ENCODE data around the gene MPL. TPM values are rescaled to one million over a fixed set of nuclear protein-coding genes. Genes with fewer than 3 reads are reported as not detected.

MPL gene
- total and polyA plus RNA-seq, 4 donors, result 0.03 to 1.0 TPM; not detected in 2

- TF ChIP-seq SP1 (IDR thresholded peaks at IDR 0.05), result no peak
Observed at GRCh38 chr1:43312212-43312623, 25.4 kb upstream of the MPL start (continued).

DNA sequence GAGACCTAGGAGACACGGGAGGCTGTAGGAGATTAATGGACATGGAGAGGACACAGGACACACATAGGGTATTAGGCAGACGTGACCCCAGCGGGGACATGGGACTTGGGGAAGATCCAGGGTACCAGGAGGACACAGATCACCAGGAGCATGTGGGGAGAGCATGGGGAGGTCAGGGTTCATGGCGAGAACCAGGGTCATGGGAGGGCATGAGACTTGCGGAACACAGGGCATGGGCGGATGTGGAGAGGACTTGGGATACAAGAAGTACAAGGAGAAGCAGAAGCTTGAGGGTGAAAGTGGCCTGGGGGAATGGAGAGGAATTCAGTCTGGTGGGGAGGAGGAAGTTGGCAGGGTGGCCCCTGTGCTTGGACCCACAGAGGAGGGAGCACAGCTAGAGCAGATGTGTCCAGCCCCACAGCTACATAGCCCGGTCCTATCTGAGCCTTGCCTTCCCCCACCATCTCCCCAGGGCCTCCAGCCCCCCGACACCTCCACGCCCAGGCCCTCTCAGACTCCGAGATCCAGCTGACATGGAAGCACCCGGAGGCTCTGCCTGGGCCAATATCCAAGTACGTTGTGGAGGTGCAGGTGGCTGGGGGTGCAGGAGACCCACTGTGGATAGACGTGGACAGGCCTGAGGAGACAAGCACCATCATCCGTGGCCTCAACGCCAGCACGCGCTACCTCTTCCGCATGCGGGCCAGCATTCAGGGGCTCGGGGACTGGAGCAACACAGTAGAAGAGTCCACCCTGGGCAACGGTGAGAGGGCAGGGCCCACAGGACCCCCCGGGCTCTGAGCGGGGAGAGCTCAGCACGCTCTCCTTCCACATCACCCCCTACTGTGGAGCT is 24.7 kb upstream of the MPL start:
- H3K27ac ChIP-seq (ENCODE audit: low read depth in 1 of 2, low read length in 2 of 2), result peak overlapping the region; percentile 35 to 73
- peak in 1 of 2 donors; percentile 20 for TF ChIP-seq GABPA (IDR thresholded peaks at IDR 0.05 in 1 of 2, conservative IDR thresholded peaks at IDR 0.05 in 1 of 2)
- no peak for TF ChIP-seq CTCF (IDR thresholded peaks at IDR 0.05; ENCODE audit: low read depth, low read length, missing input control)
- TF ChIP-seq SP1 (IDR thresholded peaks at IDR 0.05), result peak; percentile 96
- TF ChIP-seq HNF4G (IDR thresholded peaks at IDR 0.05), result peak; percentile 83
- peak; percentile 99 to 100 for TF ChIP-seq RXRA (IDR thresholded peaks at IDR 0.05)
- TF ChIP-seq EGR1 (IDR thresholded peaks at IDR 0.05; ENCODE audit: low read depth in 2 of 2), result no peak
- peak; percentile 93 for TF ChIP-seq NR2F2 (IDR thresholded peaks at IDR 0.05)
- no peak for TF ChIP-seq ATF3 (IDR thresholded peaks at IDR 0.05)
- TF ChIP-seq FOXA2 (IDR thresholded peaks at IDR 0.05), result peak; percentile 20
- TF ChIP-seq MAX (IDR thresholded peaks at IDR 0.05), result no peak
- peak; percentile 89 to 97 for TF ChIP-seq HNF4A (conservative IDR thresholded peaks at IDR 0.05)
- no peak for TF ChIP-seq FOXA1 (IDR thresholded peaks at IDR 0.05)
- TF ChIP-seq RAD21 (IDR thresholded peaks at IDR 0.05), result peak; percentile 39 to 66

GRCh38 chr1:43313771-43314170 is 23.8 kb upstream of the MPL start:
- H3K9me3 ChIP-seq (ENCODE audit: control insufficient read depth in 4 of 4, low read length in 3 of 4), result no peaks in the 10 kb centered on the region
- H3K36me3 ChIP-seq (ENCODE audit: control insufficient read depth in 4 of 4, insufficient read depth in 3 of 4, low read depth in 1 of 4, low read length in 3 of 4), result no peaks in the 10 kb centered on the region
- no peak overlapping the region for H3K9ac ChIP-seq (ENCODE audit: low read depth in 1 of 2, low read length in 2 of 2)
- peak; percentile 69 for DNase-seq (ENCODE audit: low spot score)
- 29% methylated on average over 10 of the region's 10 CpGs for WGBS
- H3K4me3 ChIP-seq (ENCODE audit: low read depth in 1 of 3, low read length in 3 of 3), result no peak overlapping the region
- no peaks in the 10 kb centered on the region for H3K27me3 ChIP-seq (ENCODE audit: control insufficient read depth in 4 of 4, insufficient read depth in 4 of 4, low read length in 3 of 4)
- peak overlapping the region; percentile 35 to 73 for H3K27ac ChIP-seq (ENCODE audit: low read depth in 1 of 2, low read length in 2 of 2)
- H3K4me1 ChIP-seq (ENCODE audit: control insufficient read depth in 4 of 4, insufficient read depth in 4 of 4, low read length in 3 of 4), result peaks cover 13 to 37% (median 26%) of the 10 kb centered on the region in 4 donors
- no peak for TF ChIP-seq YY1 (IDR thresholded peaks at IDR 0.05)
- peak; percentile 72 for TF ChIP-seq SP1 (IDR thresholded peaks at IDR 0.05)
- peak in 1 of 2 donors; percentile 46 for TF ChIP-seq RAD21 (IDR thresholded peaks at IDR 0.05)
- no peak for TF ChIP-seq HNF4G (IDR thresholded peaks at IDR 0.05)
- peak; percentile 76 for TF ChIP-seq FOXA2 (IDR thresholded peaks at IDR 0.05)
- no peak for TF ChIP-seq EGR1 (IDR thresholded peaks at IDR 0.05; ENCODE audit: low read depth in 2 of 2)
- TF ChIP-seq JUND (IDR thresholded peaks at IDR 0.05), result no peak
- no peak for TF ChIP-seq TAF1 (conservative IDR thresholded peaks at IDR 0.05)
- TF ChIP-seq ZBTB33 (IDR thresholded peaks at IDR 0.05), result no peak
- TF ChIP-seq RXRA (IDR thresholded peaks at IDR 0.05), result peak; percentile 98
- peak; percentile 71 for TF ChIP-seq FOXA1 (IDR thresholded peaks at IDR 0.05)
- TF ChIP-seq ATF3 (IDR thresholded peaks at IDR 0.05), result no peak
- TF ChIP-seq GABPA (IDR thresholded peaks at IDR 0.05 in 1 of 2, conservative IDR thresholded peaks at IDR 0.05 in 1 of 2), result no peak
- no peak for TF ChIP-seq MAX (IDR thresholded peaks at IDR 0.05)
- peak; percentile 63 to 77 for TF ChIP-seq HNF4A (conservative IDR thresholded peaks at IDR 0.05)
- no peak for TF ChIP-seq CTCF (IDR thresholded peaks at IDR 0.05; ENCODE audit: low read depth, low read length, missing input control)
- peak; percentile 34 for TF ChIP-seq NR2F2 (IDR thresholded peaks at IDR 0.05)

More for the DNA sequence above, 24.7 kb upstream of the MPL start:
- H3K36me3 ChIP-seq (ENCODE audit: control insufficient read depth in 4 of 4, insufficient read depth in 3 of 4, low read depth in 1 of 4, low read length in 3 of 4), result no peaks in the 10 kb centered on the region
- peak overlapping the region in 1 of 3 donors; percentile 40 for H3K4me3 ChIP-seq (ENCODE audit: low read depth in 1 of 3, low read length in 3 of 3)
- no peaks in the 10 kb centered on the region for H3K27me3 ChIP-seq (ENCODE audit: control insufficient read depth in 4 of 4, insufficient read depth in 4 of 4, low read length in 3 of 4)
- no peak for DNase-seq (ENCODE audit: low spot score)
- 76% methylated on average over 24 of the region's 24 CpGs for WGBS
- H3K9ac ChIP-seq (ENCODE audit: low read depth in 1 of 2, low read length in 2 of 2), result no peak overlapping the region
- H3K4me1 ChIP-seq (ENCODE audit: control insufficient read depth in 4 of 4, insufficient read depth in 4 of 4, low read length in 3 of 4), result peaks cover 13 to 37% (median 26%) of the 10 kb centered on the region in 4 donors
- no peaks in the 10 kb centered on the region for H3K9me3 ChIP-seq (ENCODE audit: control insufficient read depth in 4 of 4, low read length in 3 of 4)
